Adrenal gland (tissue), 5 donors: ENCODE data around the gene ZNF888.

Source experiments
- POLR2A ChIP-seq, 2 donors: fragments of 450-650 bp; IDR thresholded peaks; one replicate each; pipeline ENCODE4 v1.6.1; 2017; ENCODE audit warnings: antibody characterized with exemption in 2 of 2, mild to moderate bottlenecking in 2 of 2, moderate library complexity in 1 of 2
- TF ChIP-seq, protein P1 (sequence below), 6 experiments: fragments of 450-650 bp in 4 of 6; fragments of 200-600 bp in 2 of 6; sonication (generic) in 1 of 6; IDR thresholded peaks; 1 replicate in 5 of 6; 2 replicates in 1 of 6; pipeline versions ENCODE4 v1.5.1 to v1.8.0; 2016 to 2021; ENCODE audit warnings: antibody characterized with exemption in 6 of 6, mild to moderate bottlenecking in 2 of 6, moderate library complexity in 1 of 6
- donor health status: DM: no; HTN: no; CAD: no.

DNA sequence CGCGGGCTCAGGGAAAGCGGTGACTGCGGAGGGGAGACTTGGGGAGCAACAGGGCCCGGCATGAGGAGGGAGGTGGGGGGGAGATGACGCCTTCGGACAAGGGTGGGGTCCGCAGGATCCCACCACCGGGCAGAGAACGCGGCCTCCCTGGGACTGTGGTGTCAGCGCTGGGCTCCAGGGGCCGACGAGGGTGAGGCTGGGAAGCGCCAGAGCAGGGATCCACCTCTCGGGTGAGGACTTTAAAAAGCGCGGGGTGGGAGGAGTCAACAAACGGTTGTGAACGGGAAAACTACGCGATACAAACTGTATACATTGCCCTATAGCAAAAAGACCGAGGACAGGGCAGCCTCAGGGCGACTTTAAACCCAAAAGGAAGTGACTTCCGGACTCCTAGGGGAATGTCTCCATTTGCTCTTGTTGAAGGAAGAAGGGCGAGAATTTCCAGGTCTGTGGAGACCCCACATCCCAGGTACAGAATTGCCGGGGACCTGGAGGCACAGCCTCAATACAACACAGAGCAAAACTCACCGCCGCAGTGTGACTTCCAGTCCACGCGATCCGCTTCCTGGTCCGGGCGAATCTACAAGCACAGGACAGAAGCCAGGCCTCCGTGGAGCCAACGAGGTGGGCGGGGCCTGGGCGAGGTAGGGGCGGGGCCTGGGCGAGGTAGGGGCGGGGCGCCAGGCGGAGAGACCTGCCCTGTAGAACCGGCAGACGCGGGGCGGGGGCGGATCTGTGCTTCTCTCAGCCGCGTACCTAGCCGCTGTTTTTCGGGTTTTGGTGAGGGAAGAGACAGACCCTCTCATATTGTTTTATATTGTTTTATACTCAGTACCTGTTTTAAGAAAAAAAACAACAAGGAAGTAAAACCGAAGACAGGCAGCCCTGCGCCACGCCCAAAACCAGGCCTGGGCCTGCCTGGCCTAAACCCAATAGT, at the start of gene ZNF888:
- TF ChIP-seq, protein P1, sequence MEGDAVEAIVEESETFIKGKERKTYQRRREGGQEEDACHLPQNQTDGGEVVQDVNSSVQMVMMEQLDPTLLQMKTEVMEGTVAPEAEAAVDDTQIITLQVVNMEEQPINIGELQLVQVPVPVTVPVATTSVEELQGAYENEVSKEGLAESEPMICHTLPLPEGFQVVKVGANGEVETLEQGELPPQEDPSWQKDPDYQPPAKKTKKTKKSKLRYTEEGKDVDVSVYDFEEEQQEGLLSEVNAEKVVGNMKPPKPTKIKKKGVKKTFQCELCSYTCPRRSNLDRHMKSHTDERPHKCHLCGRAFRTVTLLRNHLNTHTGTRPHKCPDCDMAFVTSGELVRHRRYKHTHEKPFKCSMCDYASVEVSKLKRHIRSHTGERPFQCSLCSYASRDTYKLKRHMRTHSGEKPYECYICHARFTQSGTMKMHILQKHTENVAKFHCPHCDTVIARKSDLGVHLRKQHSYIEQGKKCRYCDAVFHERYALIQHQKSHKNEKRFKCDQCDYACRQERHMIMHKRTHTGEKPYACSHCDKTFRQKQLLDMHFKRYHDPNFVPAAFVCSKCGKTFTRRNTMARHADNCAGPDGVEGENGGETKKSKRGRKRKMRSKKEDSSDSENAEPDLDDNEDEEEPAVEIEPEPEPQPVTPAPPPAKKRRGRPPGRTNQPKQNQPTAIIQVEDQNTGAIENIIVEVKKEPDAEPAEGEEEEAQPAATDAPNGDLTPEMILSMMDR (IDR thresholded peaks at IDR 0.05), result no peak
- TF ChIP-seq POLR2A (IDR thresholded peaks at IDR 0.05), result peak in 1 of 2 donors; percentile 61
